ENCODE results near the gene KRT20. TPM values are rescaled to one million over a fixed set of nuclear protein-coding genes. Genes with fewer than 3 reads are reported as not detected.
"Not testable (repeated sequence)": the region's sequence is repeated elsewhere in the genome, so short reads cannot be mapped to it uniquely, and the experiment has no call there.

KRT20 gene
- total and polyA plus RNA-seq, 12 donors, result 0.23 to 0.64 (median 0.39) TPM; not detected in 8

- DNase-seq, result no peak
- H3K36me3 ChIP-seq (replicated peaks in 1 of 2), result no peaks in the 10 kb centered on the region
- no peaks in the 10 kb centered on the region for H3K9me3 ChIP-seq (replicated peaks in 1 of 3)
- intact Hi-C loops (cut with DNase I), result no loop called here
- H3K27ac ChIP-seq, result no peak overlapping the region
- H3K4me1 ChIP-seq (replicated peaks in 1 of 2), result no peaks in the 10 kb centered on the region
- TF ChIP-seq POLR2A (IDR thresholded peaks at IDR 0.05), result no peak
- no peak for TF ChIP-seq CTCF (IDR thresholded peaks at IDR 0.05)
- WGBS, 4 donors, result 63 to 71% (median 68%) methylated on average over 36 to 39 of the region's 39 CpGs
- no peak overlapping the region for H3K4me3 ChIP-seq
- H3K27me3 ChIP-seq, result peaks cover 5% of the 10 kb centered on the region
Observed at GRCh38 chr17:40862985-40863733, 21.9 kb downstream of the KRT20 start.

- no peaks in the 10 kb centered on the region for H3K36me3 ChIP-seq (replicated peaks in 1 of 2)
- TF ChIP-seq CTCF (IDR thresholded peaks at IDR 0.05) (no peak), POLR2A (IDR thresholded peaks at IDR 0.05) (no peak)
- 48 to 93% (median 72%) methylated on average over 2 of the region's 2 CpGs for WGBS, 4 donors
- no peak overlapping the region for H3K27ac ChIP-seq
- peaks cover 5% of the 10 kb centered on the region for H3K27me3 ChIP-seq
- peaks cover 0 to 4% of the 10 kb centered on the region in 2 donors for H3K4me1 ChIP-seq (replicated peaks in 1 of 2)
- DNase-seq, result no peak
- intact Hi-C loops (cut with DNase I), result no loop called here
- H3K9me3 ChIP-seq (replicated peaks in 1 of 3), result no peaks in the 10 kb centered on the region
- no peak overlapping the region for H3K4me3 ChIP-seq
Observed at GRCh38 chr17:40859536-40859935, 25.5 kb downstream of the KRT20 start.

- H3K27me3 ChIP-seq; H3K9me3 ChIP-seq (replicated peaks in 1 of 3); DNase-seq; H3K27ac ChIP-seq; H3K4me3 ChIP-seq; H3K36me3 ChIP-seq (replicated peaks in 1 of 2); intact Hi-C loops (cut with DNase I); H3K4me1 ChIP-seq (replicated peaks in 1 of 2): not testable (repeated sequence)
- WGBS, 4 donors, result 91 to 97% (median 93%) methylated on average over 2 of the region's 2 CpGs
Observed at GRCh38 chr17:40858667-40859066, 26.4 kb downstream of the KRT20 start.

GRCh38 chr17:40857535-40857934 is 27.5 kb downstream of the KRT20 start:
- Histone ChIP-seq H3K27ac (no peak overlapping the region), H3K36me3 (replicated peaks in 1 of 2) (no peaks in the 10 kb centered on the region), H3K27me3 (no peaks in the 10 kb centered on the region), H3K9me3 (replicated peaks in 1 of 3) (no peaks in the 10 kb centered on the region), H3K4me3 (no peak overlapping the region), H3K4me1 (replicated peaks in 1 of 2) (peaks cover 0 to 5% of the 10 kb centered on the region in 2 donors)
- intact Hi-C loops (cut with DNase I), result no loop called here
- WGBS, 4 donors, result 69 to 83% (median 79%) methylated on average over 5 of the region's 5 CpGs
- no peak for TF ChIP-seq CTCF (IDR thresholded peaks at IDR 0.05)
- no peak for TF ChIP-seq POLR2A (IDR thresholded peaks at IDR 0.05)
- no peak for DNase-seq
